COLO829 (cell line): ENCODE results near the gene TMEM88.
A peak's percentile ranks its signal among the peaks of the same experiment; 100 is the strongest.

Source experiments
- DNase-seq: peaks from one replicate; pipeline ENCODE4 v3.0.0; 2012; ENCODE audit warnings: low spot score

Gene TMEM88

DNA sequence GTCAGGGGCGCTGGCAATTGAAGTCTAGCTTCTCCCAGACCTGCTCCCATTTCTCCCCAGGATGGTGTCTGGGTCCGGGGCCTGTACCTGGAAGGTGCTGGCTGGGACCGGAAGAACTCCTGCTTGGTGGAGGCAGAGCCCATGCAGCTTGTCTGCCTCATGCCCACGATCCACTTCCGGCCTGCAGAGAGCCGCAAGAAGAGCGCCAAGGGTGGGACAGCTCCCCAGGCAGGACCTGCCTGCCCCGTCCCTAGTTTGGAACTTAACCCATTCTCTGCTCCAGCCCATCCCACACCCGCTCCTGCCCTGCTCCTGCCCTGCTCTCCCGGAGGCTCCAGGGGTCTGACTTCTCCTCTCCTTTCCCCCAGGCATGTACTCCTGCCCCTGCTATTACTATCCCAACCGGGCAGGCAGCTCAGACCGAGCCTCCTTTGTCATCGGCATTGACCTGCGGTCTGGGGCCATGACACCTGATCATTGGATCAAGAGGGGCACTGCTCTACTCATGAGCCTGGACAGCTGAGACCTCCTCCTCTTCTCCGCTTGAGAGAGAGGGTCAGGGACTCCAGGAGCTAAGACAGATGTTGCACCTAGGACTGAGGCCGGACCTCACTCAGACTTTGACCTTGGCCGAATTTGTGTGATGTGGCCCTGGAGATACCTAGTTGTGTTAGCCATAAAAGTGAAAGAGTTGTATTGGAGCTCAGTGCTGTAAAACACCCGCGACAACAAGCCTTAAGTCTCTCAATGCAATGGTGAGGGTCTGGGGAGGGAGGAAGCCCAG lies 21.7 kb upstream of the TMEM88 start:
- DNase-seq: no peak

DNA sequence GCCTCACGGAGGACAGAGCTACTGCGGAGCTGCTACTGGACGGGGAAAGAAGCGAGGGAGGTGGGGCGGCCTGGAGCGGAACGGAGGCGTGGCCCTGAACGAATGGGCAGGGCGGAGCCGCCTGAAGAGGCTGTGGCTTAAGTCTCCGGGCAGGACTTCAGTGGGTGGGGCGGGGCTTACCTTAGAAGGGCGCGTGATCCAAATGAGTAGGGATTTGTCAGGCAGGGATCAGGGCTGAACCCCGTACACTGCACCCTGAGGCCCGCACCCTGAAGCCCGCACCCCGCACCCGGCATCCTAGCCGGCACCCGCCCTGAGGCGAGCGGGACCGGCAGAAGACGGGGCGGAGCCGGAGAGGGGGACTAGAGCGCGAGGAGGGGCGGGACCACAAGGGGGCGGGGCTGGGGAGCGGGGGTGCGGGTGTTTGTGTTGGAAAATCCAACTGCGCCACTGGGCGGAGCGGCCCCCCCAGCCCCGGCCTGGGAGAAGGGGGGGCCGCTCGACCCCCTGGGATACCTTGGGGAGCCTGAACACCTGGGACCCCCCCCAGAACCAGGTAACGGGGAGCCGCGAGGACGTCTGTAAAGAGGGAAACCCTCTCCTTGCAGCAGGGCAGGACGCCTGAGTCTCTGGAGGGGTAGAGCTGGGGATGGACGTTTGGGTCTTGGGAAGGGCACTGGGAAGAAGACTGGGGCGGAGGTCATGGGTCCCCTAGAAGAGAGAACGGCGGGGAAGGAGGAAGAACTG lies 20.9 kb upstream of the TMEM88 start, which contains the start of gene KDM6B:
KDM6B (plus strand) TSS at position 423 of the 747 bp plus-strand sequence. CDS start 11,338 bp downstream, outside the sequence.
- peak; percentile 88 for DNase-seq

DNA sequence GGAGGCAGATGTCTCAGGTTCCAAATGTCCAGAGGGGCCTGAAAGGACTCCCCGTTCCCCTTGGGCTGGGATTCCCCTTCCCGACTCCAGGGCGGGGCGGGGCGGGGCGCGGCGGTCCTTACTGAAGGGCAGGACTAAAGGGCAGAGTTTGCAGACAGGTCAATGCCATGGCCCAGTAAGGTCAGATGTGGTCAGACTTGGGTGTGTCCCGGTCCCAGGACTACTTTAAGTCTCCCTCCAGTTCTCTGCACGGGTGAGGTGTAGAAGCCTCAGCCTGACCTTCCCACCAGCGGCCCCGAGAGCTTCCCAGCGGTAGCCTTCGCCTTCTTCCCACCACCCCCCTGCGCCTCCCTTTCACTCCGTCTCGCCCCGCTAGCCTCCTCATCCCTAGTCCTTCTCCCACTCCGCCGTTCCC lies 20.3 kb upstream of the TMEM88 start:
- no peak for DNase-seq

DNA sequence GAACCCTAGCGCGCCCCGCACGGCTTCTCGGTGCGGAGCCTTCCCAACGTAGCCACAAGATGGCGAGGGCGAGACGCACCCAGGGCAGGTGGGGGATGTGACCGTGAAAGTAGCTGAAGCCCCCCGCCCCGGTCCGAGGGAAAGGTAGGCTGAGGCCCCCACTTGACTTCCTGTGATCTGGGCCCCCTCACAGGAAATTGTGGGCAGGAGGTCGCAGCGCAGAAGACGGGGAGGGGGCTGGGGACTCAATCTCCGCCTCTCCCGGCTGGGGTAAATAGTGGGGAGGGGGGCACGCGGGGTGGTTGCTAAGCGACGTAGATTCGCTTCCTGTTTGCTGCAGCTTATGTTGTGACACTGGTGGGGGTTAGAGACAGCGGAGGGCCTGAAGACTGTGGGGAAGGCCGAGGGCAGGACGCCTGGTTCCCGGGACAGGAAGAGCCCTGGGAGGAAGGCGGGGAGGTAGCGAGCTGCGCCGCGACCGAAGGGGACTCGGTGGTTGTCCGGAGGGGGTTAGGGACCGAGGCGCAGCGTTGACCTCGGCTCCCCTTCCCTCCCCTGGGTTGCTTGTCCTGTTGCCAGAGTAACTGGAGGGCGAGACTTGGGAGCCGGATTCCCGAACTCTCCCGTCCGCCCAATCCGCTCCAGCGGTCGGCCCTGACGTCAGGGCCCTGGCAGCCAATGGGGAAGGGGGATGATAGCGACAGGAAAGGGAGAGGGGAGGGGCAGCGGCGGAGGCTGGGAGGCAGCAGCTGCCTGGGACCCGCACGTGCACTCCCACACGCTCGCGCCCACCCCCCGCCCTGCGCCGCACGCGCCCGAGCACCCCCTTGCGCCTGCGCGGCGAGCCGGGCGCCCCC lies 19.7 kb upstream of the TMEM88 start:
- peak; percentile 92 for DNase-seq

DNA sequence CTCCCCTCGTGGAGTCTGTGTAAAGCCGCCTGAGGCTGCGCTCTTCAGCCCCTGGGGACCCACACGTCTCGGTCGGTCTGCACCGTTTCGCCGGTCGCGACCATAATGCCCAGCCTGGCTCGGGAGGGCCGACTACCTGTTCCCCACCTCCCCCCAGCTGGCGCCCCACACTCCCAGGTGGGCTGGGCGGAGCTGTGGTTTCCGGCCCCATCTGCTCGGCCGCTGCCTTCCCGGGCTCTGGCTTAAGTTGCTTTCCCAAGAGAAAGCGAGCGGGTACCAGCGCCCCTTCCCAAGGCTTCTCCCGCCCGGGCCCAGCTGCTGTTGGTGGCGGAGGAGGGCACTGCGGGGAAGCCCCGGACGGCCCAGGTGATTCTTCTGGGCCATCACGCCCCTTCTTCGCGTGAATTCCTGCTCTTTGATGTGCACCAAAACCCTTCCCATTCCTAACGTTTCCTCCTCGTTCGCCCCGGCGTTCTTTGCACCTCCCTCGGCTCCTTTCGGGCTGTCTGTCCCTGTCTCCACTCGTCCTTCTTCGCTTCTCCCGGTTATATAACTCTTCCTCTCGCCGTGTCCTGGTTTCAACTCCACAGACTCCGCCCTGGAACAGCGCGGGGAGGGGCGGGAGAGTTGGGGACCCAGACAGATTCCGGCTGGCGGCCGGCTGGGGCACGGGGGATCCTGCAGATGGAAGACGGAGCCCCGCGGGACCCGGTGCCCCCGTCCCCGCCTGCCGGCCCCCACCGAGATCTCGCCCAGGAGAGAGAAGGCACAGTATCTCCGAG lies 18.9 kb upstream of the TMEM88 start:
- no peak for DNase-seq

DNA sequence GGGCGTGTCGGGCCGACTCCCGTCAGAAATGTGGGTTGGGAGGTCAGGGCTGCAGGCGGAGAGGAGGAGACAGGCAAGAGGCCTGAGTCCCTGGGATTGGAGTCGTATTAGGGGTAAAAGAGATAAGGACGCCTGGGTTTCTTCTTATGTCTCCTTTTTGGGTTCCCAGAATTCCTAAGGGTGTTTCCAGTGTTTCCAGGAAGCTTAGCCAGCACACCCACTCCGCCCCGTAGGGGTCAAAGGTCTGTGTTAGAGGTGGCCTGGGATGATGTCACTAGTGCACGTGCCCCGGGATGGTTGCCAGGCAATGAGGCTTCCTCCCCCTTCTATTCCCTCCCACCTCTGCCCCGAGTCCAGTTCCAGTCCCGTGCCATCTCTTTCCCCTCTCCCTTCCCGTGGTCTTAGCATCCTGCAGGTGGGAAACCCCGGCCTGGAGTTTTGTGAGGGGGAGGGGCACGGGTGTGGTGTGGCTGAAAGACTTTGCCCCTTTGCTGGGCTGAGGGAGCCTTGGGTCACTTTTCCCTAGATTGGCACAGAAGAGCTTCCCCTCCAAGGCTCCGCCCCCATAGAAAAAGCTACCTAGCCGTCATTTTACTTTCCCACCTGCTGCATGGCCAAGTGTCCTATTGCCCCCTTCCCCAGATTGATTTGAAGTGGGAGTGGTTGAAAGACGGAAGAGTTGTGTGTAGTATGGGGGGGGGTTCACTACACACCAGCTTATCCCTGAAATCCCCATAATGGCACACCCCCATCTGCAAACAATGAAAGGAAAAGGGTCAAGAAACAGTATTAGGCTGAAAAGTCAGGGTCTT lies 18.1 kb upstream of the TMEM88 start:
- DNase-seq: peak; percentile 88

DNA sequence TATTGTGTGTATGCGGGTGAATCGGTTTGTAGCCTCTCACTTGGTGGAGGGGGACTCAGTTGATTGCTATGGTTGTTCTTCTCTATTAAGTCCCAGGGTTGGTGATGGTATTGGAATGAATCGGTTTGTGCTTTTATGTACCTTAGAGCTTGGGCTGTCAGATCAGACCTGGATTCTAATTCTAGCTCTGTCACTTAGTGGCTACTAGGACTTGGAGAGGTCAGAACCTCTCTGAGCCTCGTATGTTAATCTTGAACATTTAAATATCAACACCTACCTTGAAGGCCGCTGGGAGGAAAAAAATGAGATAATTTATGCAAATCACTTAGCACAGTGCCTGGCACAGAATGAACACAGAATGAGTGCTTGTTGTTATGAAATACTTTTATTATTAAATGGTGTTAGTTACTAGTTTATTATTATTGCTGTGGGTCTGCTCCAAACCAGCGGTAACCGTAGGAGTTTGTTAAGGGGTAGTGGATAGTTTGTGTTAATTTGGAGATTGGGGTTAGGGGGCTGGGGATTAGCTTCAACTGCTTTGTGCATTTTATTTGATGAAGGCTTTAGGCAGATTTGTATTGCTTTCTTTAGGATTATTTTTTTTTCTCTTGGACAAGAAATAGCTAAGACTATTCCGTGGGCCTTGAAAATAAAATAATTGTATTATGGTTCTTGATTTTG lies 17.3 kb upstream of the TMEM88 start:
- no peak for DNase-seq

DNA sequence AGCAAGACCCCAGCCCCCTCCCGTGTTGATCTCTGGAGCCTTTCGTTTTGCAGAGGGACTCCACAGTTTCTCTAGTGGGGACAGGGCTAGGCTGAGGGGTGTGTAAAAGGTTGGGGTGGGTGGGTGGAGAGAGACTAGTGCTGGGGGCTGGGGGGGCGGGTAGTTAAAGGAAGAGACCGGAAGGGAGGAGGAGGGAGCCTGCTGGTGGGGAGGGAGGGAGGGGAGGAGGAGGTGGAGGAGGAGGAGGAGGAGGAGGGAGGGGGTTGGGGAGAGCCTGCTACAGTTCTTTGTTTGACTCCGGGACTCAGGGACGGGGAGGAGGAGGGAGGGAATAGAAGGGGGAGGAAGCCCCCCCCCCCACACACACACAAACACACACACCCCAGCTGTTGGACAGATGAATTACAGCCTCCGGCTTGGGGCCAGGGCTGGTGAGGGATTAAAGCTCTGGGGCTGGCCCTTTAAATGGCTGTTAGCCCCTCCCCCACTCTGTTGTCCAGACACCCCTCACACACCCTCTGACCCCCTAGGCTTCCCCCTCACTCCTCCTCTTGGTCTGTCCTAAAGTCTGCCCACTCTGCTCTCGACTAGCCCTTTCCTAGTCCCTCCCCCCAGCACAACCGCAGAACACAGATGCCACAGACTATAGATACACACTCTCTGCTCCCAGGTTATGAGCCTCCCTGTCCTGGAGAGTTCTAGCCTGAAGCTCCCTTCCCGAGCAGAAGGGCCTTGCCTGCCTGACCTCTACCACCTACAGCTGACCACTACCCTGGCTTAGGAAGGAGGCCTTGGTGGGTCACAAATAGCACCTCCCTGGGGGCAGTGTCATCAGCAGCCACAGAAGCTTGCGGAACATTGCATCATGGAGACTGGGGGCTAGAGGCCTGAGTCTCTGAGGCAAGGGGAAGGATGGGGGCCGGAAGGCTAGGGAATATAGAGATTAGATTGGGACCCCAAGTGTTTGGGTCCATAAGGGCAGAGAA lies 16.5 kb upstream of the TMEM88 start:
- DNase-seq: no peak

DNA sequence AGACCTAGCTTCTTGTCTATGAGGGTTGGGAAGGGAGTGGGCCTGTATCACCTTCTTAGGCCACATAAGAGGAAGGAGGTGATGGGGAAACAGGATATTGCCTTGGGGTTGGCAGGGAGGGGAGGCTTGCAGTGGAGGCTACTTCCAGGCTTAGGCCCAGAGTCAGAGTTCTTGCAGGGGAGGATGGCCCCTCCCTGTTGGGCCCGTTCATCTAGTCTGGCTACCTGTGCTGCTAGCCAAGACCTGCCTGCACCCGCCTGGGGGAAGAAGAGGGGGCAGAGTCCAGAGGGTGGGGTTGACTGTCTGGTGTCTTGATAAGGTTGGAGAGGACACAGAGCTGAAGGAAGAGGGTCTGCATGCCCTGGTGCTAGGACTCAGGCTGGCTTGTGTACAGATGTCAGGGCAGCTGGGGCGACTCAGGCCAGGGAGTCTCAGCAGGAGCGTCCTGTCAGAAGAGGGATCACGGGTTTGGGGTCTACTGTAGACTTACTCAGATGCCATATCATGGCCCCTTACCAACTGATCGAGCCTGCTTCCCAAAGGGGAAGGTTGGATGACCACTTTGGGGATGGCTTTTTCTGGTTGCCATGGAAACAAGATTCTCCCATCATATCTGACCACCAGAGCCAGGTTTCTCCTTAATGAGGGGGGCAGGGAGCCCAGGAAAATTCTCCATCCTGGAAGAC lies 15.5 kb upstream of the TMEM88 start:
- no peak for DNase-seq

DNA sequence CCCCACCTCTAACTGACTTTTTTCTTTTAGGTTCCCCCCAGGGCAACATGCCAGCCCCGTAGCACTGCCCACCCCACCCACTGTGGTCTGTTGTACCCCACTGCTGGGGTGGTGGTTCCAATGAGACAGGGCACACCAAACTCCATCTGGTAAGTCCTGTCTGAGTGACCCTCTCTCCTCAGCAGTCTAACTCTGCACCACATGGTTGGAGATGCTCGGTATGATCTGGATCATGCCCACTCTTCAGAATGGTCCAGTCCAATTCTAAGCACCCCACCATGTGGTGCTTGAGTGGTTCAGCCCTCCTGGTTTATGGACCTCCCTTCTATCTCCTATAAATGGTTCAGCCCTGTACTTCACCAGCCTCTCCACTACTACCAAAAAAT lies 15.0 kb upstream of the TMEM88 start:
- no peak for DNase-seq

DNA sequence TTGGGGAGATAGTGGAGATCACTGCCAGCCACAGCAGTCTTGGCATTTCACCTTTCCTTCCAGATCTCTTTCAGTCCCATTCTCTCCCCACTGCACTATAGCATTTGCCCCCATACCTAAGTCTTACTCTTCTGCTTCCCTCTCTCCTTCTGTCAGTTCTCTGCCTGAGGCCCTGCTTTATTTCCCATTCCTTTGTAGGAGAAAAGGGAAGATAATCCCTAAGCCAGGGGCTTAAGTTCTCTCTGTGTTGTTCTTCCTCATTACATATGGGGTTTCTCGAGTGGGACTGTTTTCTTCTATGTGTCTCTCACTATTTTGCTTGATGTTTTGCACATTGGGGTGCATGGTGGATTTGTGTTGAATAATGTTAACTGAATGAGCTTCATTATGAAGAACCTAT lies 14.4 kb upstream of the TMEM88 start:
- DNase-seq: no peak

DNA sequence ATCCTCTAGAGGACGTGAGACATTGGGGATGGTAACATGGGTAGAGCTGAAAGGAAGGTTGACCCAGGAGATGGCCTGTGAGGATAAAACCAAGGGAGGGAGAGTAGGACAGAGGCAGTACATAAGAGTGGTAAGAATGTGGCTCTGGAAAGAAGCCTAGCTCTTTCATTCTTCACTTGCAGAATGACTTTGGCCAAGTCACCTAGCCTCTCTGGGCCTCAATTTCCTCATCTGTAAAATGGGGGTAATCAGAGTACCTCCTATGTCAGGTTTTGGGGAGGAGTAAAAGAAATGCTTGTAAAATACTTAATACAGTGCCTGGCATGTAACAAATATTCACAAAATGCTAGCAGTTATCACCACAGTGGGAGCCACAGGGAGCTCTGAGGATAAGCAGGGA lies 14.0 kb upstream of the TMEM88 start:
- DNase-seq: no peak

DNA sequence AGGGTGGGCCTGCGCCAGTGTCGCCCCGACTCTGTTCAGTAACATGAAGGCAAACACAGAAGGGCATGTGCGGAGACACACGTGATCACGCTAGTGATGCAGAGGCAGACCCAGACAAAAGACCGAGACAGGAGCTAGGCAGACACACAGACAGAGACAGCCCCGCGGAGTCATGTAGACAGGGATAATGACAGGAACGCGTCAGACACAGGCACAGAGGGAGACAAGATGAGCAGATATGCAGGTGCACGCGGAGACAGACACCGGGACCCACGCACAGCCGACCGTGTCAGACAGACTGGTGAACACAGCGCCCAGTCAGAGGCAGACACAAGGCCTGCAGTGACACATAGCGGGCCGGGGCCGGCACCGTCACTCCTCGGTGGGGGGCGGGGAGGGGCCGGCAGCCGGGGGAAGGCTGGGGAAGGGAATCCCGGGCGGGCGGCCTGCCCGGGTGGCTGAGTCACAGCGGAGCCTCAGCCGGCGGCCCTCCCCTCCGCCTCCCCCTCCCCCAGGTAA lies 13.4 kb upstream of the TMEM88 start:
- DNase-seq: peak; percentile 52

DNA sequence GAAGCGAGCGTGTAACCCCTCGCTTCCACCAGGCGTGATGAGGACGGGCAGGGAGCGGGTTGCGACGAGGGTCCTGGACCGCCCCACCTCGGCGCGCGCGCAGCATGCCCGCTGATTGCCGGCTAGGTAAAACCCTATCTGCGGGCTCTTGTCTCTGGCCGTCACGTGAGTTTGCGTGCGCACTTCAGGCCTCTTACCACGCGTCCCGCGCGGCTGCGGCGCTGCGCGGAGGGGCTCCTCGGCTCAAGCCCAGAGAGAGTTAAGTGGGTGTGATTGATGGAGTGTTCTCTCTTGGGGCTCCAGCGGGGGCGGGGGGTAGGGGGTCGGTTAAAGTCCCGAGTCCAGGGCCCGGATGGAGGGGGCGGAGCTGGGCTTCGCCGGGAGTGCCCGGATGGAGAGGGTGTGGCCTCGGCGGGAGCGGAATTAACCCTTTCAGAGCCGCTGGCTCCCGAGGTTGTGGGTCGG lies 12.9 kb upstream of the TMEM88 start:
- peak; percentile 81 for DNase-seq

DNA sequence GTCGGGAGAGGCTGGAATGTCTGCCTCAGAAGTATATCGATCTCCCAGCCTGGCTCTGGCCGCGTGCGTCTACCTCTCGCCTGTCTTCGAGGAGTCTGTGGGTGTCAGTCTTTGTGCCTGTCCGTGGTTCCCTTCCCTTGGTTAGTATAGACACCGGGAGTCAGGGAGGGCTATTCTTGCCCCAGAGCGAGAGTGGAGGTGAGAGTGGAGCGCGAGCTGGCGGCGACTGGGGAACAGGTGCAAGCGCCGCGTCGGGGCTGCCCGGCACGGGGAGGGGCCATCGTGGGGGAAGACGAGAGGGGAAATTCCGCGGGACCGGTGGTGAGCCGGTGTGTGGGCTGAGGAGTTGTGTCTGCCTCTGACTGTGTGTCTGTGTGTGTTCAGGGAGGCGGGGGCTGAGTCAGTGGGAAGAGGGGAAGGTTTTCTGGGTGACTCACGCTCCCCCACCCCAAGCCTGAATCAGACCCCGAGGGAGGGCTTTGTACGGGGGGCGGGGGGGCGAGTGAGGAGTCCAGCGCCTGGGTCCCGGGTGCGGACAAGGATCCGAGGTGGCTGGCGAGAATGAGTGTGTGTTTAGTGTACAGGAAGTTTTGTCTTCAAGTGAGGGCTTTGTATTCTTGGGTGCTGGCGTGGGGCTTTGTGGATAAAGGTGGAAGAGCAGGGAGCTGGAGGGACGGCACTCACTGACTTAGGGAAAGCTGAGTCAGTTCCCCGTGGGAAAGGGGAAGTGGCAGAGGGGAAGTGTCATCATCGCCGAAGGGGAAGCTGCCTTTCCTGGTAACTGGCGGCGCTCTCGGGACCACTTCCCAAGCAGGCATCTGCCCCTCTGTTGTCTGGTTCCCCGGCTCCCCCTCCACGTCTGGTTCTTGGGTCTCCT lies 12.2 kb upstream of the TMEM88 start:
- DNase-seq: peak; percentile 42

DNA sequence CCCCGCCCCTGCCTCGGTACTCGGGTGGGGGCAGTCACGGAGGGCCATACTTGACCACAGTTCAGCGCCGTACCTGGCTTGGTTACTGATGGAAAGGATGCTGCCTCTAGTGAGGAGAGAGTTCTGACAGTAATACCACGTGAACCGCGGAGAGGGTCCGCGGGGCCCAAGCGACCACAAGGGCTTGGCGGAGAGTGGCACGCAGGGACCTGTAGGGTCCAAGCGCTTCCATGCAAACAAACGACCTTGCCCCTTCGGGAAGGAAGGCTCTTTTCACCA lies 11.7 kb upstream of the TMEM88 start:
- DNase-seq: no peak
